Measurements from ENCODE around the gene CYP27B1. TPM values are rescaled to one million over a fixed set of nuclear protein-coding genes. Genes with fewer than 3 reads are reported as not detected.

CYP27B1 gene
- total and polyA plus RNA-seq, 2 experiments from 2014 or later: 0.33 to 1.3 TPM

DNA sequence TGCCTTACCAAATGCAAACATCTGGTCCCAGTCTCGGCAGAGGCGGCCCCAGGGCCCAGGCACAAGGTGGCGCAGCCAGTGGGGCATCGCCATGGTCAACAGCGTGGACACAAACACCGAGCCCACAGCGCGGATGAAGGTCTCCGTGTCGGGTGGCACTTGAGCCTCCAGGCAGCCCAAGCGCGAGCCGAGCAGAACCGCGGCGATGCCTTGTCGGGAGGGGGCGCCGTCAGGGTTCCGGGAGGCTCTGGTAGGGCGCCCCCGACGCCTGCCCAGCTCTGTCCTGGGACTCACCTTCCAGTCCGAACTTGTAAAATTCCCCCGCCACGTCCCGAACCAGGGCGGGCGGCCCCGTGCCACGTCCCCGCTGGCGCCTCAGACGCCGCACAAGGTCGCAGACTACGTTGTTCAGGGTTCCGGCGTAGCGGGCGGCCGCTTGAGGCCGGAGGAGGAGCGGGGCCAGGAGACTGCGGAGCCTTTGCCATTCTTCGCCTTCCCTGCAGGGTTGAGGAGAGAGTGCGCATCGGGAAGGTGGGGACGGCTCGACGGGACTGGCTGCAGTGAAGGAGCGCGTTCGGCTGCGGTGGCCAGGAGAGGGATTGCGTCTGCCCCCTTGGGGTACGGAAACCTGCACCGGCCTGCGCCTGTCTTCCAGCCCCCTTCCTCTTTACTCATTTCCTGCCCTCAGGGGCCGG is 1.7 kb downstream of the CYP27B1 start:
- peak; percentile 36 to 37 for DNase-seq (ENCODE audit: low read depth in 1 of 2, low spot score in 1 of 2)
- TF ChIP-seq, protein P1, sequence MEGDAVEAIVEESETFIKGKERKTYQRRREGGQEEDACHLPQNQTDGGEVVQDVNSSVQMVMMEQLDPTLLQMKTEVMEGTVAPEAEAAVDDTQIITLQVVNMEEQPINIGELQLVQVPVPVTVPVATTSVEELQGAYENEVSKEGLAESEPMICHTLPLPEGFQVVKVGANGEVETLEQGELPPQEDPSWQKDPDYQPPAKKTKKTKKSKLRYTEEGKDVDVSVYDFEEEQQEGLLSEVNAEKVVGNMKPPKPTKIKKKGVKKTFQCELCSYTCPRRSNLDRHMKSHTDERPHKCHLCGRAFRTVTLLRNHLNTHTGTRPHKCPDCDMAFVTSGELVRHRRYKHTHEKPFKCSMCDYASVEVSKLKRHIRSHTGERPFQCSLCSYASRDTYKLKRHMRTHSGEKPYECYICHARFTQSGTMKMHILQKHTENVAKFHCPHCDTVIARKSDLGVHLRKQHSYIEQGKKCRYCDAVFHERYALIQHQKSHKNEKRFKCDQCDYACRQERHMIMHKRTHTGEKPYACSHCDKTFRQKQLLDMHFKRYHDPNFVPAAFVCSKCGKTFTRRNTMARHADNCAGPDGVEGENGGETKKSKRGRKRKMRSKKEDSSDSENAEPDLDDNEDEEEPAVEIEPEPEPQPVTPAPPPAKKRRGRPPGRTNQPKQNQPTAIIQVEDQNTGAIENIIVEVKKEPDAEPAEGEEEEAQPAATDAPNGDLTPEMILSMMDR (IDR thresholded peaks at IDR 0.05; ENCODE audit: low read depth, low read length): peak; percentile 47
- peaks cover 67% of the 10 kb centered on the region for H3K27me3 ChIP-seq
- no peak overlapping the region for H3K27ac ChIP-seq
- no peak overlapping the region for H3K4me3 ChIP-seq
- H3K4me1 ChIP-seq (ENCODE audit: low read depth): no peaks in the 10 kb centered on the region
- H3K9me3 ChIP-seq (ENCODE audit: low read depth): no peaks in the 10 kb centered on the region
- H3K36me3 ChIP-seq: no peaks in the 10 kb centered on the region

DNA sequence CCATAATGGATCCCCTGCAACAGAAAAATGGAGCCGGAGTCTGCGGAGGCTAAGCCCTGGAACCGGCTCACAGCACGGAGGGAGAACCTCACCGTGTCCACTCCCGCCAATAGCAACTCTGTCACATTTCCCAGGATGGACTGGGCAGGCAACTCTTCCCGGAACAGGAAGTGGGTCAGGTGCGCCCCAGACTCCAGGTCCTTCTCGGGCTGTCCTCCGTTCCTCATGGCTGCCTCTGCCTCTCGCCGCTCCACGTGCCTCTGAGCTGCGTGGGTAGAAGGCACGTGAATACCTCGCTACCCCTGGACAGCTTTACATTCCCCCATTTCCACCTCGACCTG is 2.2 kb downstream of the CYP27B1 start:
- no peaks in the 10 kb centered on the region for H3K36me3 ChIP-seq
- H3K27ac ChIP-seq: no peak overlapping the region
- TF ChIP-seq, protein P1 (IDR thresholded peaks at IDR 0.05; ENCODE audit: low read depth, low read length): no peak
- H3K9me3 ChIP-seq (ENCODE audit: low read depth): no peaks in the 10 kb centered on the region
- no peak overlapping the region for H3K4me3 ChIP-seq
- H3K27me3 ChIP-seq: peaks cover 67% of the 10 kb centered on the region
- no peaks in the 10 kb centered on the region for H3K4me1 ChIP-seq (ENCODE audit: low read depth)
- no peak for DNase-seq (ENCODE audit: low read depth in 1 of 2, low spot score in 1 of 2)

DNA sequence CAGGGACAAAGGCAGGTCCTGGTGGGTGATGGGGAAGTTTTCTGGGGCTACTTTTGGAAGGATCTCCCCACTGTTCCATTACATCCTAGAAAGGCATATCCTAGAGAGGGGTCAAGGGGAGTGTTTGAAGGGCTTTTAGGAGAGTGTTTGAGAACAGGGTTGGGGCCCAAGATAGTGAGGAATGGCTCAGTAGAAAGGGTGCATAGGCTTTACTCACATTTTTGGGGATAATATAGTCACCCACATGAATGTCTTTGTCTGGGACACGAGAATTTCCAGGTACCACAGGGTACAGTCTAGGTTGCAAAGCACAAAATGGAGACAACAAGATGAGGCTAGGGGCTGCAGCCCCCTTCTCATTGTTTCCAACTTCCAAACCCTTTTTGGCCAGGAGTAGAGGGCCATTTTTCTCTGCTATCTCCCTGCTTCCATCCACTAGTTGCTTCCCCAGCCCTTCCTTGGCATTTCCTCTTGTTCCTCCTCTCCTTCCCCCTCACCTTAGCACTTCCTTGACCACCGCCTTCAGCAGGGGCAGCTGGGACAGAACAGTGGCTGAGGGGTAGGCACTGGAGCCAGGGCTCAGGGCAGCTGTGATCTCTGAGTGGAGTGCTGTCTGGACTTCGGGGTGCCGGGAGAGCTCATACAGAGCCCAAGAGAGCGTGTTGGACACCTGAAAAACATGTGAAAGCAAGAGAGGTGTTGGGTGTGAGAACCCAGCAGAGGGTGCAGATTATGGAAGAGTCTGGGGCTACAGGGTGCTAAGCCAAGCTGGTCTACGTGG is 2.8 kb downstream of the CYP27B1 start:
- Histone ChIP-seq H3K4me1 (ENCODE audit: low read depth) (no peaks in the 10 kb centered on the region), H3K4me3 (no peak overlapping the region), H3K36me3 (peaks cover 1% of the 10 kb centered on the region), H3K27ac (no peak overlapping the region), H3K9me3 (ENCODE audit: low read depth) (no peaks in the 10 kb centered on the region), H3K27me3 (peaks cover 67% of the 10 kb centered on the region)
- TF ChIP-seq, protein P1 (IDR thresholded peaks at IDR 0.05; ENCODE audit: low read depth, low read length): no peak
- no peak for DNase-seq (ENCODE audit: low read depth in 1 of 2, low spot score in 1 of 2)

DNA sequence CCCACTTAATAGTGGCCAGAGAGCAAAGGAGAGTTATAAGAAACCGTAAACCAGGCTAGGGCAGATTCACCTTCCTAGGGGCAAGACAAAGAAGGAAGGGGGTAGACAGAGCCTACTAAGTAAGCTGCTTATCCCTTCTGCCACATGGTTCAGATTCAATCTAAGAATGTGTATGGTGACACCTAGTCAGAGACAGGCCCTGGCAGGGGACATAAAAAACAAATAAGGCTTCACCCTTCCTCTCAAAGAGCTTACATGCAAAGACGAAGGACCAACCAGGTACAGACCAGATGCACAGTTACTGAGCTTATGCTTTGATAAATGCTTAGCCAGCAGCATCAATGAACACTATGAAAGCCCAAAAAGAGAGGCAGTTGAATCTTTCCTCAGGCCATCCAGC is 4.4 kb downstream of the CYP27B1 start:
- Histone ChIP-seq H3K27me3 (peaks cover 69% of the 10 kb centered on the region), H3K4me3 (no peak overlapping the region), H3K27ac (no peak overlapping the region), H3K4me1 (ENCODE audit: low read depth) (no peaks in the 10 kb centered on the region), H3K9me3 (ENCODE audit: low read depth) (no peaks in the 10 kb centered on the region), H3K36me3 (peaks cover 7% of the 10 kb centered on the region)
- TF ChIP-seq, protein P1 (IDR thresholded peaks at IDR 0.05; ENCODE audit: low read depth, low read length): no peak
- DNase-seq (ENCODE audit: low read depth in 1 of 2, low spot score in 1 of 2): no peak

DNA sequence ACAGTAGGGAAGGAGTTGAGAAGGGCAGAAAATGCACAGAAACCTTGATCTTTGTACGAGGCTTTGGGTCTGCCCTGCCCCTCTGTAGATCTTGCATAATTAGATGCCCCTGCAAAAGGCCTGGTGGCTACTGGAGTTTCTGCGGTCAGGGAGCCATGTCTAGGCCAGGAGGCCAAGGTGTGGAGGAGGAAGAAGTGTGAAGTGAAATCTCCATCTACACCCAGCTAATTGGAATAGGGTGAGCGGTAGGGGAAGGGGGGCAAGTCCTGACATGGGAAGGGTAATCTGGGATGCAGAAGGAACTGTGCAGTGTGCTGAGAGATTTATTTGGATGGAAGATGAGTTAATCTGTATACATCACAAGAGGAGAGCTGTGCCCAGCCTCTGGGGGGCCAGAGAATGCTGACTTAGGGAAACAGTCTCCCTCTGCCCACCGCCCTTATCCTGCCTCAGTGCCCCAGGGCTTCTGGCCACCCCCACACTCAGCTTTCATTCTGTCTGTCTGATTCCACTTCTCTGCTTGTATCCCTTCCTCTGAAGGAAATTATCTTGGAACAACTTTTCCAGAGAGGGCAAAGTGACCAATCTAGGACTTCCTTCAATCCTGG is 5.4 kb downstream of the CYP27B1 start:
- H3K27me3 ChIP-seq: peaks cover 65% of the 10 kb centered on the region

More for the DNA sequence above, 5.4 kb downstream of the CYP27B1 start:
- no peaks in the 10 kb centered on the region for H3K9me3 ChIP-seq (ENCODE audit: low read depth)
- H3K4me3 ChIP-seq: no peak overlapping the region
- peaks cover 3% of the 10 kb centered on the region for H3K4me1 ChIP-seq (ENCODE audit: low read depth)
- H3K27ac ChIP-seq: no peak overlapping the region
- no peak for DNase-seq (ENCODE audit: low read depth in 1 of 2, low spot score in 1 of 2)
- H3K36me3 ChIP-seq: peaks cover 7% of the 10 kb centered on the region
- TF ChIP-seq, protein P1 (IDR thresholded peaks at IDR 0.05; ENCODE audit: low read depth, low read length): no peak
